PC-9 (cell line): ENCODE data around the gene ZNF442. TPM values are rescaled to one million over a fixed set of nuclear protein-coding genes. Genes with fewer than 3 reads are reported as not detected.

Source experiments
- BruUV-seq: library from RNA; stranded (reverse); fragments of 400-500 nt; replicated peaks from 2 replicates; lab custom pipeline; 2021; lab: Mats Ljungman, UMichigan
- CTCF ChIA-PET: fragments of 300-600 bp; sonication (Branson Sonifier 250); formaldehyde crosslinking; loops from one replicate; lab custom pipeline; 2022; ENCODE audit warnings: antibody characterized with exemption; lab: Charles Lee
- POLR2A ChIA-PET: fragments of 300-600 bp; sonication (Branson Sonifier 250); formaldehyde crosslinking; loops from one replicate; lab custom pipeline; 2022; ENCODE audit warnings: antibody characterized with exemption; ENCODE audit not compliant: unreplicated experiment; lab: Charles Lee
- DNase-seq, 2 experiments: peaks; one replicate each; pipeline versions ENCODE4 v3.0.0 to v3.0.0-alpha.2; 2015 to 2022; ENCODE audit warnings: mixed read lengths in 1 of 2
- H2AFZ ChIP-seq: fragments of 200-600 bp; sonication (generic); 2 replicates; pipeline ENCODE4 v1.8.1; 2017; ENCODE audit warnings: antibody characterized with exemption
- H3F3A ChIP-seq: fragments of 200-600 bp; sonication (generic); 2 replicates; pipeline ENCODE4 v1.8.1; 2017; ENCODE audit warnings: antibody characterized with exemption, mild to moderate bottlenecking, low read depth; ENCODE audit not compliant: insufficient read depth
- H3K27ac ChIP-seq: fragments of 200-600 bp; sonication (generic); 2 replicates; pipeline ENCODE4 v1.6.1; 2016; ENCODE audit warnings: mixed run types
- H3K27me3 ChIP-seq: fragments of 200-600 bp; sonication (generic); 2 replicates; pipeline ENCODE4 v1.6.1; 2016; ENCODE audit warnings: low read depth, mixed run types; ENCODE audit not compliant: insufficient read depth
- H3K36me3 ChIP-seq: fragments of 200-600 bp; sonication (generic); 2 replicates; pipeline ENCODE4 v1.6.1; 2016; ENCODE audit warnings: low read depth, mixed run types
- H3K4me1 ChIP-seq: fragments of 200-600 bp; sonication (generic); replicated peaks from 2 replicates; pipeline ENCODE4 v1.6.1; 2016; ENCODE audit warnings: mixed run types; ENCODE audit not compliant: insufficient read depth
- H3K4me2 ChIP-seq: fragments of 200-600 bp; sonication (generic); 2 replicates; pipeline ENCODE4 v1.6.1; 2017; ENCODE audit warnings: mixed run types
- H3K4me3 ChIP-seq: fragments of 200-600 bp; sonication (generic); 2 replicates; pipeline ENCODE4 v1.6.1; 2016; ENCODE audit warnings: mixed run types
- H3K79me2 ChIP-seq: fragments of 200-600 bp; sonication (generic); 2 replicates; pipeline ENCODE4 v1.6.1; 2017; ENCODE audit warnings: low read depth, mixed run types
- H3K9me2 ChIP-seq: fragments of 200-600 bp; sonication (generic); 2 replicates; pipeline ENCODE4 v1.8.1; 2017; ENCODE audit warnings: mild to moderate bottlenecking; ENCODE audit not compliant: insufficient read depth
- H3K9me3 ChIP-seq: fragments of 200-600 bp; sonication (generic); 2 replicates; pipeline ENCODE4 v1.8.1; 2016; ENCODE audit warnings: low read depth; ENCODE audit not compliant: insufficient read depth
- H4K20me1 ChIP-seq: fragments of 200-600 bp; sonication (generic); 2 replicates; pipeline ENCODE4 v1.8.1; 2017; ENCODE audit not compliant: insufficient read depth
- CTCF ChIP-seq: fragments of 200-600 bp; sonication (generic); conservative IDR thresholded peaks from 2 replicates; pipeline ENCODE4 v1.6.1; 2017; ENCODE audit warnings: mixed run types, antibody characterized with exemption, mild to moderate bottlenecking, moderate library complexity
- EZH2 ChIP-seq: fragments of 200-600 bp; sonication (generic); IDR thresholded peaks from 2 replicates; pipeline ENCODE4 v1.8.0; 2017; ENCODE audit warnings: antibody characterized with exemption, low read depth
- intact Hi-C: fragments of 100-400 bp; cut with micrococcal nuclease; formaldehyde crosslinking; loops from one replicate; pipeline ENCODE4 v1.10.0; 2022; ENCODE audit not compliant: unreplicated experiment
- total RNA-seq: library from RNA; stranded (reverse); gene quantifications from 2 replicates; pipeline ENCODE4 v1.2.3, GENCODE V29; 2021

Gene ZNF442
- total RNA-seq, 1 experiment from 2014 or later, result not detected

GRCh38 chr19:12345197-12345596 lies 20.3 kb downstream of the ZNF442 start:
- Histone ChIP-seq H3K4me1 (no peaks in the 10 kb centered on the region), H3K4me2 (no peak overlapping the region), H3K9me2 (no peaks in the 10 kb centered on the region), H2AFZ (no peak overlapping the region), H3K36me3 (no peaks in the 10 kb centered on the region), H3K9me3 (peaks cover 20% of the 10 kb centered on the region; the same call in 1 of the 2 replicates), H3K4me3 (no peak overlapping the region), H3K27ac (no peak overlapping the region), H4K20me1 (no peaks in the 10 kb centered on the region), H3K27me3 (no peaks in the 10 kb centered on the region), H3F3A (no peaks in the 10 kb centered on the region), H3K79me2 (no peaks in the 10 kb centered on the region)
- DNase-seq, result no peak
- TF ChIP-seq EZH2 (no peak), CTCF (no peak)
- POLR2A ChIA-PET, result no interaction called here
- intact Hi-C loops, result no loop called here
- no TSS peak for BruUV-seq
- CTCF ChIA-PET, result no interaction called here

GRCh38 chr19:12333162-12334159 lies 32.0 kb downstream of the ZNF442 start, which contains the start of gene ZNF563:
Gene ZNF563 (minus strand): TSS chr19:12333633. CDS start chr19:12333482, 151 bp downstream.
- peak; percentile 92 to 96 for DNase-seq
- Histone ChIP-seq H2AFZ (peak within 1 kb of the TSS; percentile 81), H3K4me2 (peak within 1 kb of the TSS; percentile 75), H3K36me3 (no peaks in the 10 kb centered on the region), H3K9me3 (no peaks in the 10 kb centered on the region; the same call in 1 of the 2 replicates), H3K4me1 (no peaks in the 10 kb centered on the region), H3F3A (no peaks in the 10 kb centered on the region), H3K9me2 (no peaks in the 10 kb centered on the region), H4K20me1 (no peaks in the 10 kb centered on the region), H3K4me3 (peak within 1 kb of the TSS; percentile 56), H3K27ac (no peak within 1 kb of the TSS), H3K27me3 (peaks cover 8% of the 10 kb centered on the region; the same call in 1 of the 2 replicates), H3K79me2 (no peaks in the 10 kb centered on the region)
- POLR2A ChIA-PET, result interaction anchor here (0.5 to 0.6 kb wide), 4 partner anchors 39 to 336 kb away, joined by 3 to 7 read pairs (median 4); partner anchors contain the start of genes ZNF20 and ZNF44
- intact Hi-C loops, result no loop called here
- CTCF ChIA-PET, result interaction anchor here (0.6 kb wide), 1 partner anchor 1671 kb away, joined by 3 read pairs; no protein-coding TSS in a partner anchor
- no peak for TF ChIP-seq EZH2
- TF ChIP-seq CTCF, result no peak
- TSS peak; percentile 49 for BruUV-seq

- Histone ChIP-seq H4K20me1 (no peaks in the 10 kb centered on the region), H3K36me3 (no peaks in the 10 kb centered on the region), H3K4me1 (no peaks in the 10 kb centered on the region), H3K79me2 (no peaks in the 10 kb centered on the region), H3K27me3 (peaks cover 8% of the 10 kb centered on the region; the same call in 1 of the 2 replicates), H3F3A (no peaks in the 10 kb centered on the region), H2AFZ (no peak overlapping the region), H3K9me3 (peaks cover 4% of the 10 kb centered on the region), H3K9me2 (no peaks in the 10 kb centered on the region), H3K27ac (no peak overlapping the region), H3K4me2 (no peak overlapping the region), H3K4me3 (no peak overlapping the region)
- TF ChIP-seq EZH2 (no peak), CTCF (no peak)
- ChIA-PET CTCF (no interaction called here), POLR2A (no interaction called here)
- no peak for DNase-seq
- intact Hi-C loops, result no loop called here
- BruUV-seq, result no TSS peak
Measured at GRCh38 chr19:12331211-12331941, 34.1 kb downstream of the ZNF442 start.
